ENCODE data around the gene LDLRAD4. TPM values are rescaled to one million over a fixed set of nuclear protein-coding genes. Genes with fewer than 3 reads are reported as not detected.

Gene LDLRAD4
- total and polyA plus RNA-seq, 11 donors: 10.4 to 44.0 (median 29.6) TPM

- peaks cover 0 to 59% (median 34%) of the 10 kb centered on the region in 12 donors for H3K4me1 ChIP-seq
- TF ChIP-seq CTCF (IDR thresholded peaks at IDR 0.05) (no peak), POLR2A (IDR thresholded peaks at IDR 0.05) (no peak)
- no peaks in the 10 kb centered on the region for H3K36me3 ChIP-seq
- no peak overlapping the region for H3K4me3 ChIP-seq
- no peak overlapping the region for H3K27ac ChIP-seq
- 91 to 98% (median 95%) methylated on average over 5 of the region's 5 CpGs for WGBS, 4 donors
- DNase-seq (no peak), ATAC-seq (no peak)
- H3K9me3 ChIP-seq: no peaks in the 10 kb centered on the region
- intact Hi-C loops (cut with DNase I): loop anchor here in 1 of 10 donors (10.0 kb wide), 1 partner anchor 138 kb away; no protein-coding TSS in a partner anchor
- H3K27me3 ChIP-seq: no peaks in the 10 kb centered on the region
These were observed 204.1 kb downstream of the LDLRAD4 start for GRCh38 chr18:13422541-13423147.

GRCh38 chr18:13423352-13423751, 204.8 kb downstream of the LDLRAD4 start:
- H3K36me3 ChIP-seq: no peaks in the 10 kb centered on the region
- intact Hi-C loops (cut with DNase I): loop anchor here in 1 of 10 donors (10.0 kb wide), 1 partner anchor 139 kb away; no protein-coding TSS in a partner anchor
- ATAC-seq: no peak
- H3K4me1 ChIP-seq: peaks cover 0 to 59% (median 34%) of the 10 kb centered on the region in 12 donors
- H3K9me3 ChIP-seq: no peaks in the 10 kb centered on the region
- no peak overlapping the region for H3K27ac ChIP-seq
- no peaks in the 10 kb centered on the region for H3K27me3 ChIP-seq
- H3K4me3 ChIP-seq: no peak overlapping the region
- TF ChIP-seq CTCF (IDR thresholded peaks at IDR 0.05) (no peak), POLR2A (IDR thresholded peaks at IDR 0.05) (no peak)
- WGBS, 4 donors: 93 to 97% (median 96%) methylated on average over 9 of the region's 9 CpGs
- DNase-seq: no peak

GRCh38 chr18:13424363-13424762, 205.8 kb downstream of the LDLRAD4 start:
- H3K27ac ChIP-seq: no peak overlapping the region
- 80 to 91% (median 87%) methylated on average over 7 of the region's 7 CpGs for WGBS, 4 donors

More at GRCh38 chr18:13424363-13424762, 205.8 kb downstream of the LDLRAD4 start:
- TF ChIP-seq CTCF (IDR thresholded peaks at IDR 0.05) (no peak), POLR2A (IDR thresholded peaks at IDR 0.05) (no peak)
- Histone ChIP-seq H3K4me3 (no peak overlapping the region), H3K36me3 (no peaks in the 10 kb centered on the region), H3K9me3 (no peaks in the 10 kb centered on the region), H3K4me1 (peaks cover 0 to 61% (median 37%) of the 10 kb centered on the region in 12 donors), H3K27me3 (no peaks in the 10 kb centered on the region)
- DNase-seq (no peak), ATAC-seq (no peak)
- intact Hi-C loops (cut with DNase I): loop anchor here in 1 of 10 donors (10.0 kb wide), 1 partner anchor 140 kb away; no protein-coding TSS in a partner anchor
